ENCODE results near the gene ALPP. TPM values are rescaled to one million over a fixed set of nuclear protein-coding genes. Genes with fewer than 3 reads are reported as not detected.
"Not testable (repeated sequence)": the region's sequence is repeated elsewhere in the genome, so short reads cannot be mapped to it uniquely, and the experiment has no call there.

The ALPP gene
- total RNA-seq, 3 donors from 2014 or later, result not detected

DNA sequence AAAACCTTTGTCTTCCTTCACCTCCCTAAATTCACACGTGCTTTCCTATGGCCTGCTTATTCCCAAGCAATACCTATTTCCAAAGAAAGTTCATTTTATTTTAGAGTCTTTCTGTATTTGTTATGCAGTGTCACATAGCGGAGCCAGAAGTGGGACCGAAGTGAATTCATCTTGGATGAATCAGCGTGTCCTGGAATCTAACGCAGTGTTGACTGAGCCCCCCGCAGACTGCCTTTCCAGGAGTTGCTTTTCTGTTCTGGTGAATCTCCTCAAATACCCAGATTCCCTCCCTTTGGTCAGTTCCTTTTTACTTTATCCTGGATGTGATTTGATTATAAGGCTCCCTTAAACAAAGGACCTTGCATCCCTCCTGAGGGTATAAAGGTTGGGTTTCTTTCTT, 10.8 kb downstream of the ALPP start:
- Mint-ChIP-seq H3K4me3 (no peak overlapping the region), H3K36me3 (ENCODE audit: insufficient read depth) (no peaks in the 10 kb centered on the region), H3K27me3 (ENCODE audit: low read depth) (peaks cover 49% of the 10 kb centered on the region), H3K4me1 (ENCODE audit: low read depth) (peaks cover 3% of the 10 kb centered on the region), H3K9me3 (no peaks in the 10 kb centered on the region)
- DNase-seq (no peak), ATAC-seq (no peak)

DNA sequence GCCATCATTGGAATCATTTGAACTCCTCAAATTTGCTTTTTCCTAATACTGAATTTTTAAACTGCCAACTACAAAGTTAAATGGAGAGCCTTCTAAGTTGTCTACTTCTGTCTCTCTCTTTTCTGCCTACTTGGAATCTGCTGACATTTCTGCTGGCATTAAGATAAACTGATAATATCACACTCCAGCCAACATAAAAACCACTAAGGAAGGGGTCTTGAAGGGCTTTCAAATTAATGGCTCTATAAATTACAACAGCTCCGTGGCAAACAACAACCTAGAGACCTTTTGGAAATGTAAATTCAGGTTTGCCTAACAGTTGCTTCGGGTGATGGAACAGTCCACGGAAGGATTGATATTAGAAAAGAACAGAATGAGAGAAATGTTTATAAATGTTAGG, 12.1 kb downstream of the ALPP start:
- H3K4me3 Mint-ChIP-seq, result no peak overlapping the region
- H3K9me3 Mint-ChIP-seq, result no peaks in the 10 kb centered on the region

DNA sequence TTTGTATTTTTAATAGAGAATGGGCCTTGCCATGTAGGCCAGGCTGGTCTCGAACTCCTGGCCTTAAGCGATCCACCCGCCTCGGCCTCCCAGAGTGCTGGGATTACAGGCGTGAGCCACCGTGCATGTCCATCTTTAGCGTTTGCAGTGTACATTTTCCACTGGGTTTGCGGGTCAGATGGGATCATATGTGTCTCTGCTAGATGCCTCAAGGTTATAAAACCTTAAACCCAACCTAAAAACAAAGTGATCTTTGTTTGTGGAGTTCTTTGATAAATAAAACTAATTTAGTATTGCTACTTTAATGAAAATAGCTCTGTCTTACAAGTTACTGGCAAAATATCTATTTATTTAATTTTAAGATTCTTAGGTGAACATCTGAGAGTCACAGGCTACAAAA, 15.0 kb downstream of the ALPP start:
- Mint-ChIP-seq H3K27me3 (ENCODE audit: low read depth) (peaks cover 35% of the 10 kb centered on the region), H3K4me3 (no peak overlapping the region), H3K36me3 (ENCODE audit: insufficient read depth) (no peaks in the 10 kb centered on the region), H3K9me3 (no peaks in the 10 kb centered on the region), H3K4me1 (ENCODE audit: low read depth) (no peaks in the 10 kb centered on the region)
- no peak for ATAC-seq
- DNase-seq, result no peak

More for the DNA sequence above, 12.1 kb downstream of the ALPP start:
- DNase-seq (no peak), ATAC-seq (no peak)
- Mint-ChIP-seq H3K4me1 (ENCODE audit: low read depth) (peaks cover 3% of the 10 kb centered on the region), H3K36me3 (ENCODE audit: insufficient read depth) (no peaks in the 10 kb centered on the region), H3K27me3 (ENCODE audit: low read depth) (peaks cover 44% of the 10 kb centered on the region)

DNA sequence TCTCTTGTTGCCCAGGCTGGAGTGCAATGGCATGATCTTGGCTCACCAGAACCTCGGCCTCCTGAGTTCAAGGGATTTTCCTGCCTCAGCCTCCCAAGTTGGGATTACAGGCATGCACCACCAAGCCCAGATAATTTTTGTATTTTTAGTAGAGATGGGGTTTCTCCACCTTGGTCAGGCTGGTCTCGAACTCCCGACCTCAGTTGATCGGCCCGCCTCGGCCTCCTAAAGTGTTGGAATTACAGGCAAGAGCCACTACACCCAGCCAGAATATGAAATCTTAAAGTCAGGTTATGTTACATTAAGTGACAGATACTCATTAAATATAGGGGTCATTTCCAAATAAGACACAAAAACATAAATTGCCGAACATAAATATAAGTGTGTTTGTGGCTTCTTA, 15.9 kb downstream of the ALPP start:
- H3K4me1 Mint-ChIP-seq (ENCODE audit: low read depth); H3K9me3 Mint-ChIP-seq; DNase-seq; ATAC-seq; H3K36me3 Mint-ChIP-seq (ENCODE audit: insufficient read depth); H3K4me3 Mint-ChIP-seq: not testable (repeated sequence)
- peaks cover 30% of the 10 kb centered on the region for H3K27me3 Mint-ChIP-seq (ENCODE audit: low read depth)

DNA sequence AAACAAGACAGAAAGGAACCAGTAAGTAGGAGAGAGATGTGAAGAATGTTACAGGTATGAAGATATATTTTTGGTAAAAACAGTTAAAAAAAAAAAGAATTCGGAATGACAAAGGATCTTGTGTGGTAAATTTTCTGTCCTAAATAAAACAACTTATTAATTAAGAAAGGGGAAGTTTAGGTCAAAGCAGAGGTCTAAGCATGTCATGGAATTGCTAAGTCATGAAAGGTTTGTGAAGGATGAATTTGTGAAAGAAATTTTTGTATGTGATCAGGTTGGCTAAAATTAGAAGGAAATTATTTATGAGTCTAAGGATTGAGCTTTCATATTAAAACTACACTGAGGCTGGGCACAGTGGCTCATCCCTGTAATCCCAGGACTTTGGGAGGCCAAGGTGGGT, 17.0 kb downstream of the ALPP start:
- Mint-ChIP-seq H3K4me1 (ENCODE audit: low read depth) (no peaks in the 10 kb centered on the region), H3K4me3 (no peak overlapping the region), H3K36me3 (ENCODE audit: insufficient read depth) (no peaks in the 10 kb centered on the region), H3K27me3 (ENCODE audit: low read depth) (peaks cover 28% of the 10 kb centered on the region), H3K9me3 (no peaks in the 10 kb centered on the region)
- DNase-seq, result no peak
- ATAC-seq, result no peak

DNA sequence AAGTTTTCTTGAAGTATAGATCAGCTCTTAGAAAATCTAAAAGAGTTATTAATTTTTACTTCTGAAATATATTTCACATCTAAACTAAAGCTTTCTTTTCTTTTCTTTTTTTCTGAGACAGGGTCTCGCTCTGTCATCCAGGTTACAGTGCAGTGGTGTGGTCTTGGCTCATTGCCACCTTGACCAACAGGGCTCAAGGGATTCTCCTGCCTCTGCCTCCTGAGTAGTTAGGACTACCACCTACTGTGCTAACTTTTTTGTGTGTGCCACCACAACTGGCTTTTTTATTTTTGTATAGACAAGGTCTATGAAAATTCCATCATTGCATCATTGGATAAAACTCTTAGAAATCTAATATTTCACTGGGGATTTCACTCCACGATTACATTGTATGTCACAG, 18.1 kb downstream of the ALPP start:
- Mint-ChIP-seq H3K4me1 (ENCODE audit: low read depth) (no peaks in the 10 kb centered on the region), H3K27me3 (ENCODE audit: low read depth) (peaks cover 24% of the 10 kb centered on the region), H3K4me3 (no peak overlapping the region), H3K36me3 (ENCODE audit: insufficient read depth) (no peaks in the 10 kb centered on the region), H3K9me3 (no peaks in the 10 kb centered on the region)
- DNase-seq (no peak), ATAC-seq (no peak)

DNA sequence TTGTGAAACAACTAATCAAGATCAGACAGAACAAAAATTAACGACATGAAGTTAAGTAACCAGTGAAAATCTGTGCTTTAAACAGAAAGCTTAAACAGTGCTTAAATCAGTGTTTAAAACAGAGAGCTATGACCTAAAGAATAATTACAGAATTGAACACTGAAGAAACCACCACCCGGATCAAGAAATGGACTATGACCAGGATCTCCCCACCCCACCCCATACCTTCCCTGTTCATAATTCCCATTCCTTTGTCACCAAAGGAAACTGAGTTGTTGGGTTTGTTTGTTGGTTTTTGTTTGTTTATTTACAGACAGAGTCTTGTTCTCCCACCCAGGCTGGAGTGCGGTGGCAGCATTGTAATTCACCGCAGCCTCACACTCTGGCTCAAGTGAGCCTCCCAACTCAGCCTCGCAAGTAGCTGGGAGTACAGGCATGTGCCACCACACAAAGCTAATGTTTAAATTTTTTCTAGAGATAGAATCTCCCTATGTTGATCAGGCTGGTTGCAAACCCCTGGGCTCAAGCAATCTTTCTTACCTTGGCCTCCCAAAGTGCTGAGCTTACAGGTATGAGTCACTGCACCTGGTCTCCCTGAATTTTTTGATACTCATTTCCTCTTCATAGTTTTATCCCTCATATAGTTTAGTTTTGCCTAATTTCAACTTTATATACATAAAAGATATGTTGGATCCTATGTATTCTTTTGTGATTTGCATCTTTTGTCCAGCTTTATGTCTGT, 19.9 kb downstream of the ALPP start:
- ATAC-seq (no peak), DNase-seq (no peak)
- Mint-ChIP-seq H3K36me3 (ENCODE audit: insufficient read depth) (no peaks in the 10 kb centered on the region), H3K4me3 (no peak overlapping the region), H3K27me3 (ENCODE audit: low read depth) (peaks cover 21% of the 10 kb centered on the region), H3K9me3 (no peaks in the 10 kb centered on the region), H3K4me1 (ENCODE audit: low read depth) (no peaks in the 10 kb centered on the region)

DNA sequence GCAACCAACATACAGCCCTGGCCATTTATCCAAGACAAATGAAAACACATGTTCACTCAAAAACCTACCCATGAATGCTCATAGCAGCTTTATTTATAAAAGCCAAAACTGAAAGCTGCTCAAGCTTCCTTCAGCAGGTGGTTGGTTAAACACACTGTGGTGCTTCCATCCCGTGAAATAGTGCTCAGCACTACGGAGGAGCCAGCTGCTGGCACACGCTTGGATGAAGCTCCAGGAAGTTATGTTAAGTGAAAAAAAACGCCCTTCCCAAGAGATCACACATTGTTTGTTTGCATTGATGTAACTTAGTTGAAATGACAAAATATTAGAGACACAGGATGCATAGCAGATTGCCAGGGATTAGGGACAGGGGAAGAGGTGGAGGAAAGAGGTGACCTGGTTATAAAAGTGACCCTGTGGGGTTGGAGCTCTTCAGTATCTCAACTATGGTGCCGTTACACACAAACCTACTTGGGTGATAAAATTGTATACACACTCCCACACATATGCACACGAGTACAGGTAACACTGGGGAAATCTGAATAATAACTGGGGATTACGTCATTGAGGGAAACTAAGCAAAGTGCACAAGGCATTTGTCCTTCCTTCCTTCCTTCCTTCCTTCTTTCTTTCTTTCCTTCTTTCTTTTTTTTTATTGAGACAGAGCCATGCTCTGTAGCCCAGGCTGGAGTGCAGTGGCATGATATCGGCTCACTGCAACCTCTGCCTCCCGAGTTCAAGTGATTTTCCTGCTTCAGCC, 21.9 kb downstream of the ALPP start:
- Mint-ChIP-seq H3K4me3 (no peak overlapping the region), H3K36me3 (ENCODE audit: insufficient read depth) (no peaks in the 10 kb centered on the region), H3K4me1 (ENCODE audit: low read depth) (no peaks in the 10 kb centered on the region), H3K27me3 (ENCODE audit: low read depth) (peaks cover 12% of the 10 kb centered on the region), H3K9me3 (no peaks in the 10 kb centered on the region)
- ATAC-seq, result no peak
- no peak for DNase-seq

DNA sequence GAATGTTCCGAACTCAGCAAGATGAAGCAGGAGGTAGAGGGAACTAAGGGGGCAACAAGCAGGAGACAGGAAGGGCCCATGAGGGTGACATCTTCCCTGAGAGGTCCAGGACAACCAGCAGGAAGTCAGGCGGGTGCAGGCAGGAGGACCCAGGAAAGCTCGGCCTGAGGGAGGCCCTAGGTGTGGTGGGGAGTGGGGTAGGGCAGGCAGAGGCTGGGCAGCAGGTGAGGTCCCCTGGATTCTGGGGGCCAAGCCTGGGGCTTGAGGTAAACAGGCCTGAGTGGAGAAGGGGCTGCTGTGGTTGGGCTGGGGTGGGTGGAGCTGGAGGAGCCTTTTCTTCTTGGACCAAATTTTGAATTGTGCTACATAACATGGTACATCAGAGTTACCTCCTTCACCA, 24.0 kb downstream of the ALPP start:
- no peaks in the 10 kb centered on the region for H3K36me3 Mint-ChIP-seq (ENCODE audit: insufficient read depth)
- DNase-seq, result no peak
- no peaks in the 10 kb centered on the region for H3K9me3 Mint-ChIP-seq
- no peaks in the 10 kb centered on the region for H3K4me1 Mint-ChIP-seq (ENCODE audit: low read depth)
- H3K27me3 Mint-ChIP-seq (ENCODE audit: low read depth), result peaks cover 5% of the 10 kb centered on the region
- H3K4me3 Mint-ChIP-seq, result no peak overlapping the region
- ATAC-seq, result no peak

DNA sequence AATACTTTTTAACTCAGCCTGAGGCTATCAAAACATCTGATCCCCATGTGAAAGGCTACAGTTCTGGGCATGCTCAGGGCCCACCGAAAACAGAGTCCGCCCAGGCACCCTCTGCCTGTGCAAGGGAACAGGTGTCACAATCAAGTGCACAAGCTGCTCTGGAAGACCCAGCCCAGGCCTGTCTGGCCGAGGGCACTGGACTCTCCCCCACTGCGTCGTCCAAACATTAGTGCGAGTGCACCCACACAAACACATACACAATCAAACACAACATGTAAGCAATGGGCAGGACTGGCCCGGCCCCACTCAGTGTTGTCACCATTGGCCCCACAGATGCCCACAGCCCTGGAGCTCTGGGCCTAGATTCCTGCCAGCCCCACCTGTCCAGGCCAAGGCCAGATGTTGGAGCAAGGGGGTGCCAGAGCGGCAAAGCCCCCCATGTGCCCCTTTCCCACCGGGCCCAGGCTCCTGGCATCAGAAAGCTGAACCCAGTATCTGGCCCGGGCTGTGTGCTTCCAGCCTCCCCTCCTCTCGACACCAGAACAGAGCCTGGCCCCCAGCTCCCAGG, 27.5 kb downstream of the ALPP start:
- Mint-ChIP-seq H3K9me3 (no peaks in the 10 kb centered on the region), H3K4me3 (no peak overlapping the region), H3K4me1 (ENCODE audit: low read depth) (no peaks in the 10 kb centered on the region), H3K27me3 (ENCODE audit: low read depth) (peaks cover 3% of the 10 kb centered on the region), H3K36me3 (ENCODE audit: insufficient read depth) (no peaks in the 10 kb centered on the region)
- ATAC-seq, result no peak
- no peak for DNase-seq

DNA sequence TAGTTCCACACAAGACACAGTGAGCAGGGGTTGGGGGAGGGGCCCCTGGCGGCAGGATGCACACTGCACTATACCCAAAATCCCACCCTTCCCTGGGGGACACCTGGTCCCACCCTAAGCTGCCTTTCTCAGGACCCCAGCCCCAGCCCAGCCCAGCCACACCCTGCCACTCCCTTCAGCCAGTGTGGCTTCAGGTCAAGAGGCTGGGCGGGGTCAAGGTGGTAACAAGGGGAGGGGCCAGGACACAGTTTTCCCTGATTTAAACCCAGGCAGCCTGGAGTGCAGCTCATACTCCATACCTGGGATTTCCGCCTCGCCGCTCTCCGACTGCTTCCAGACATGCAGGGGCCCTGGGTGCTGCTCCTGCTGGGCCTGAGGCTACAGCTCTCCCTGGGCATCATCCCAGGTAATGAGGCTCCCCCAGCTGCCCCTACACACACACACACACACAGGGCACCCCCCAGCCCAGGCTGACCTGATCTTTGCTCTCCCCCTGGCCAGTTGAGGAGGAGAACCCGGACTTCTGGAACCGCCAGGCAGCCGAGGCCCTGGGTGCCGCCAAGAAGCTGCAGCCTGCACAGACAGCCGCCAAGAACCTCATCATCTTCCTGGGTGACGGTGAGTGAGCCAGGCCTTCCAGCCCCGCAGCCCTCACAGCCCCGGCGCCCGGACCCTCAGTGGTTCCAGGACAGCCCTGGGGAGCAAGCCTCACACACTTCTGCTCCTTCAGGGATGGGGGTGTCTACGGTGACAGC, 28.2 kb downstream of the ALPP start, which contains the start of gene ALPG:
Gene ALPG, plus strand, starts transcription at position 289 of the 755 bp plus-strand sequence. Its CDS starts 51 bp downstream, at position 340.
- no peaks in the 10 kb centered on the region for H3K36me3 Mint-ChIP-seq (ENCODE audit: insufficient read depth)
- no peaks in the 10 kb centered on the region for H3K9me3 Mint-ChIP-seq
- DNase-seq, result no peak
- no peaks in the 10 kb centered on the region for H3K4me1 Mint-ChIP-seq (ENCODE audit: low read depth)
- H3K27me3 Mint-ChIP-seq (ENCODE audit: low read depth), result peaks cover 3% of the 10 kb centered on the region
- no peak for ATAC-seq
- no peak within 1 kb of the TSS for H3K4me3 Mint-ChIP-seq

DNA sequence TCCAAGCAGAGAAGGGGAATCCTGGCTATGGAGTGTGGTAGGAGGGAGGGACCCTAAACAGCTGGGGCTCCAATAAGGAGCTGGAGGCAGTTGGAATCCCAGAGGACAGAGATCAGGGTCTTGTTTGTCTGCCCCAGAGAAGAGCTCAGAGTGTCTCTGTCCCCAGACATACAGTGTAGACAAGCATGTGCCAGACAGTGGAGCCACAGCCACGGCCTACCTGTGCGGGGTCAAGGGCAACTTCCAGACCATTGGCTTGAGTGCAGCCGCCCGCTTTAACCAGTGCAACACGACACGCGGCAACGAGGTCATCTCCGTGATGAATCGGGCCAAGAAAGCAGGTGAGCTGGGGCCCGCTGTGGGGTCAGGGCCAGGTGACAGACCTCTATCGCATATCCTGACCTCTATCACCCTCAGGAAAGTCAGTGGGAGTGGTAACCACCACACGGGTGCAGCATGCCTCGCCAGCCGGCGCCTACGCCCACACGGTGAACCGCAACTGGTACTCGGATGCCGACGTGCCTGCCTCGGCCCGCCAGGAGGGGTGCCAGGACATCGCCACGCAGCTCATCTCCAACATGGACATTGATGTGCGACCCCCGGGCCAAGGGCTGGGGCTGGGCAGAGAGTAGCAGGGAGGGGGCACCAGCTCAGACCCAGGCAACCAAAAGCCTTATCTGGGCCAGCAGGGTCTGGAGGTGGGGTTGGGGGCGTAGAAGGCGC, 29.0 kb downstream of the ALPP start:
- H3K4me1 Mint-ChIP-seq (ENCODE audit: low read depth); H3K27me3 Mint-ChIP-seq (ENCODE audit: low read depth); DNase-seq; H3K9me3 Mint-ChIP-seq; ATAC-seq; H3K4me3 Mint-ChIP-seq; H3K36me3 Mint-ChIP-seq (ENCODE audit: insufficient read depth): not testable (repeated sequence)

DNA sequence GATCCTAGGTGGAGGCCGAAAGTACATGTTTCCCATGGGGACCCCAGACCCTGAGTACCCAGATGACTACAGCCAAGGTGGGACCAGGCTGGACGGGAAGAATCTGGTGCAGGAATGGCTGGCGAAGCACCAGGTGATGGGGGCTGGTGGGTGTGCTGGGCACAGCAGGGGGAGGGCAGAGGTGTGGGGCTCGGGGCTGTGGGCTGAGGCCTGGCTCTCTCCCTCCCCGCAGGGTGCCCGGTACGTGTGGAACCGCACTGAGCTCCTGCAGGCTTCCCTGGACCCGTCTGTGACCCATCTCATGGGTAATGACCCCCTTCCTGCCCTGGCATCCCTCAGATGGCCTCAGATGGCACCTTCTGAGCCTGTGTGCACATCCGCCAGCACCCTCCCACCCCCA, 29.7 kb downstream of the ALPP start:
- H3K4me3 Mint-ChIP-seq; DNase-seq; H3K27me3 Mint-ChIP-seq (ENCODE audit: low read depth); ATAC-seq; H3K36me3 Mint-ChIP-seq (ENCODE audit: insufficient read depth); H3K4me1 Mint-ChIP-seq (ENCODE audit: low read depth); H3K9me3 Mint-ChIP-seq: not testable (repeated sequence)

DNA sequence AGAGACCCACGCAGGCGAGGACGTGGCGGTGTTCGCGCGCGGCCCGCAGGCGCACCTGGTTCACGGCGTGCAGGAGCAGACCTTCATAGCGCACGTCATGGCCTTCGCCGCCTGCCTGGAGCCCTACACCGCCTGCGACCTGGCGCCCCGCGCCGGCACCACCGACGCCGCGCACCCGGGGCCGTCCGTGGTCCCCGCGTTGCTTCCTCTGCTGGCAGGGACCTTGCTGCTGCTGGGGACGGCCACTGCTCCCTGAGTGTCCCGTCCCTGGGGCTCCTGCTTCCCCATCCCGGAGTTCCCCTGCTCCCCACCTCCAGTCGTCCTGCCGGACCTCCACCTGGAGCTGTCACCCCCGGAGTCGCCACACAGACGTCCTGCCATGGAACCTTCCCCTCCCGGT, 31.1 kb downstream of the ALPP start:
- not testable (repeated sequence) for H3K9me3 Mint-ChIP-seq; DNase-seq; H3K4me3 Mint-ChIP-seq; ATAC-seq; H3K36me3 Mint-ChIP-seq (ENCODE audit: insufficient read depth)
- H3K4me1 Mint-ChIP-seq (ENCODE audit: low read depth), result peaks cover 14% of the 10 kb centered on the region
- H3K27me3 Mint-ChIP-seq (ENCODE audit: low read depth), result peaks cover 13% of the 10 kb centered on the region
